Liver (tissue), 9 donors: ENCODE data around the gene CACNG4. TPM values are rescaled to one million over a fixed set of nuclear protein-coding genes. Genes with fewer than 3 reads are reported as not detected.
A peak's percentile ranks its signal among the peaks of the same experiment; 100 is the strongest.

Experiments
- DNase-seq: peaks from one replicate; pipeline ENCODE4 v3.0.0-alpha.2; 2017; ENCODE audit warnings: low spot score
- H3K27ac ChIP-seq, 2 donors: one replicate each; pipeline ENCODE4 v1.7.0; 2013; ENCODE audit warnings: inconsistent platforms in 2 of 2, low read length in 2 of 2, control low read depth in 1 of 2, low read depth in 1 of 2, mild to moderate bottlenecking in 1 of 2
- H3K27me3 ChIP-seq, 4 donors: one replicate each; pipeline versions ENCODE4 v1.6.1 to v1.7.0; 2013; ENCODE audit warnings: low read length in 3 of 4, inconsistent platforms in 1 of 4, mild to moderate bottlenecking in 1 of 4, moderate library complexity in 1 of 4; ENCODE audit not compliant: control insufficient read depth in 4 of 4, insufficient read depth in 4 of 4
- H3K36me3 ChIP-seq, 4 donors: one replicate each; pipeline versions ENCODE4 v1.6.1 to v1.7.0; 2013; ENCODE audit warnings: low read length in 3 of 4, mild to moderate bottlenecking in 3 of 4, low read depth in 1 of 4, moderate library complexity in 1 of 4; ENCODE audit not compliant: control insufficient read depth in 4 of 4, insufficient read depth in 3 of 4
- H3K4me1 ChIP-seq, 4 donors: one replicate each; pipeline versions ENCODE4 v1.6.1 to v1.7.0; 2013; ENCODE audit warnings: low read length in 3 of 4, mild to moderate bottlenecking in 3 of 4, moderate library complexity in 1 of 4; ENCODE audit not compliant: control insufficient read depth in 4 of 4, insufficient read depth in 4 of 4
- H3K4me3 ChIP-seq, 3 donors: one replicate each; pipeline versions ENCODE4 v1.6.1 to v1.7.0; 2013; ENCODE audit warnings: low read length in 3 of 3, control low read depth in 1 of 3, low read depth in 1 of 3, mild to moderate bottlenecking in 1 of 3
- H3K9ac ChIP-seq, 2 donors: one replicate each; pipeline ENCODE4 v1.7.0; 2013; ENCODE audit warnings: low read length in 2 of 2, mild to moderate bottlenecking in 2 of 2, moderate library complexity in 2 of 2, control low read depth in 1 of 2, low read depth in 1 of 2
- H3K9me3 ChIP-seq, 4 donors: one replicate each; pipeline versions ENCODE4 v1.6.1 to v1.7.0; 2013; ENCODE audit warnings: low read length in 3 of 4; ENCODE audit not compliant: control insufficient read depth in 4 of 4
- FOXA1 ChIP-seq: IDR thresholded peaks from 2 replicates; pipeline ENCODE4 v1.6.1; 2016; ENCODE audit warnings: antibody characterized with exemption
- FOXA2 ChIP-seq: IDR thresholded peaks from 2 replicates; pipeline ENCODE4 v1.6.1; 2016; ENCODE audit warnings: antibody characterized with exemption
- GABPA ChIP-seq, 2 donors: IDR thresholded peaks in 1 of 2; conservative IDR thresholded peaks in 1 of 2; 2 replicates each; pipeline ENCODE4 v1.6.1; 2016; ENCODE audit warnings: antibody characterized with exemption in 2 of 2, mild to moderate bottlenecking in 1 of 2, moderate library complexity in 1 of 2
- HNF4A ChIP-seq, 2 donors: conservative IDR thresholded peaks; 2 replicates each; pipeline ENCODE4 v1.6.1; 2016; ENCODE audit warnings: antibody characterized with exemption in 2 of 2, mild to moderate bottlenecking in 2 of 2
- JUND ChIP-seq, 2 donors: IDR thresholded peaks; 2 replicates each; pipeline ENCODE4 v1.6.1; 2016; ENCODE audit warnings: antibody characterized with exemption in 2 of 2
- NR2F2 ChIP-seq: IDR thresholded peaks from 2 replicates; pipeline ENCODE4 v1.6.1; 2016; ENCODE audit warnings: antibody characterized with exemption
- RAD21 ChIP-seq, 2 donors: IDR thresholded peaks; 2 replicates each; pipeline ENCODE4 v1.6.1; 2016; ENCODE audit warnings: antibody characterized with exemption in 2 of 2, mild to moderate bottlenecking in 2 of 2
- SP1 ChIP-seq: IDR thresholded peaks from 2 replicates; pipeline ENCODE4 v1.6.1; 2018; ENCODE audit warnings: antibody characterized with exemption, mild to moderate bottlenecking
- TAF1 ChIP-seq: conservative IDR thresholded peaks from 2 replicates; pipeline ENCODE4 v1.6.1; 2016; ENCODE audit warnings: antibody characterized with exemption, mild to moderate bottlenecking
- YY1 ChIP-seq: IDR thresholded peaks from 2 replicates; pipeline ENCODE4 v1.6.1; 2016; ENCODE audit warnings: antibody characterized with exemption, mild to moderate bottlenecking
- WGBS: extraction: QIAGEN DNeasy Blood & Tissue Kit; methylation state at CpG from one replicate; pipeline ENCODE4 v1.1.7; 2013; 5-methylcytosine and 5-hydroxymethylcytosine counted together
- polyA plus RNA-seq, 2 donors: library from polyadenylated mRNA; stranded (reverse) in 1 of 2; unstranded in 1 of 2; fragments of 200-250 nt in 1 of 2; fragments of >200 nt in 1 of 2; fragmentation: Nextera tagmentation in 1 of 2; extraction: Ambion mirVana in 1 of 2; gene quantifications; one replicate each; pipeline versions ENCODE4 v1.2.1 to v1.2.3, GENCODE V29; 2013 to 2015
- total RNA-seq, 2 donors: library from RNA; depleted of rRNA; stranded (reverse); fragments of >200 nt; gene quantifications; one replicate each; pipeline ENCODE4 v1.2.3, GENCODE V29; 2014
- TF ChIP-seq, protein P1 (sequence below): IDR thresholded peaks from 2 replicates; pipeline ENCODE4 v1.6.1; 2016; ENCODE audit warnings: antibody characterized with exemption
- TF ChIP-seq, protein P2 (sequence below): IDR thresholded peaks from 2 replicates; pipeline ENCODE4 v1.6.1; 2016; ENCODE audit warnings: antibody characterized with exemption, mild to moderate bottlenecking
- TF ChIP-seq, protein P3 (sequence below): IDR thresholded peaks from 2 replicates; pipeline ENCODE4 v1.6.1; 2016; ENCODE audit warnings: antibody characterized with exemption
- TF ChIP-seq, protein P4 (sequence below): fragments of 150-350 bp; IDR thresholded peaks from 2 replicates; pipeline ENCODE4 v1.5.1; 2017; ENCODE audit warnings: improper control_type of control experiment, low read depth, low read length; ENCODE audit not compliant: missing input control
- donor health status: healthy.
- donor health status: healthy.
- donor health status: healthy.
- donor health status: healthy.
- donor health status: healthy.

The CACNG4 gene
- total and polyA plus RNA-seq, 4 donors, result 0.02 to 0.09 (median 0.08) TPM; not detected in 1

DNA sequence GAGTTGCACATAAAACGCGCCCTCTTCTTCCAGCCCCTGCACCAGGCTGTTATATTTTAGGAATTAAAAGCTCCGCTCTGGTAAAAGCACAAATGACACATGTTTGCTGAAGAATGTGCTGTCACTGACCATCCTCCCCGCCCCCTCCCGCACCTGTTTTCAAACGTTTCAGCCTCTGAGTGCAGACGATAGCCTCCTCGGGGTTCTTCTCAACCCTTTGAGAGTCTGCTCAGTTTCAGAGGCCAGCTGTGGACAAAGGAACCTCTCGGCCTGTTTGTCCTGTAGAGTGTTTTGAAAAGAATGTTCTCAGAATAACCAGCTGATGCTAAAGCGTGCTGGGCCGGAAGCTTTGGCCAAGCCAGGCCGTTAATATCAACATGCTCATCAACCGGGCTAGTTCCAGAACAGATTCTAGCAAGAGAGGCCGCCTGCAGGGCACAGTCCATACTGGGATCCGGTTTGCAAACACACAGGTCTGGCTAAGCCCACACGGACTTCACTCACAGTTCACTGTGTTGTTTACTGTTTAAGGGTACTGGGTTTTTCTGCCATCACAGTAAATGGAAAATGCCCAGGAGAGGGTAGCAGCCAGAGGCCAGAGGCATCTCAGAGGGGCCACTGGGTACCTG, 6.4 kb upstream of the CACNG4 start:
- Histone ChIP-seq H3K9ac (no peak overlapping the region), H3K4me3 (no peak overlapping the region), H3K36me3 (no peaks in the 10 kb centered on the region), H3K27ac (no peak overlapping the region), H3K27me3 (peaks cover 0 to 2% (median 0%) of the 10 kb centered on the region in 4 donors), H3K9me3 (no peaks in the 10 kb centered on the region), H3K4me1 (no peaks in the 10 kb centered on the region)
- no peak for TF ChIP-seq YY1
- TF ChIP-seq HNF4A (conservative IDR thresholded peaks at IDR 0.05), result peak; percentile 49 to 55
- DNase-seq, result no peak
- WGBS, result 54% methylated on average over 16 of the region's 16 CpGs

DNA sequence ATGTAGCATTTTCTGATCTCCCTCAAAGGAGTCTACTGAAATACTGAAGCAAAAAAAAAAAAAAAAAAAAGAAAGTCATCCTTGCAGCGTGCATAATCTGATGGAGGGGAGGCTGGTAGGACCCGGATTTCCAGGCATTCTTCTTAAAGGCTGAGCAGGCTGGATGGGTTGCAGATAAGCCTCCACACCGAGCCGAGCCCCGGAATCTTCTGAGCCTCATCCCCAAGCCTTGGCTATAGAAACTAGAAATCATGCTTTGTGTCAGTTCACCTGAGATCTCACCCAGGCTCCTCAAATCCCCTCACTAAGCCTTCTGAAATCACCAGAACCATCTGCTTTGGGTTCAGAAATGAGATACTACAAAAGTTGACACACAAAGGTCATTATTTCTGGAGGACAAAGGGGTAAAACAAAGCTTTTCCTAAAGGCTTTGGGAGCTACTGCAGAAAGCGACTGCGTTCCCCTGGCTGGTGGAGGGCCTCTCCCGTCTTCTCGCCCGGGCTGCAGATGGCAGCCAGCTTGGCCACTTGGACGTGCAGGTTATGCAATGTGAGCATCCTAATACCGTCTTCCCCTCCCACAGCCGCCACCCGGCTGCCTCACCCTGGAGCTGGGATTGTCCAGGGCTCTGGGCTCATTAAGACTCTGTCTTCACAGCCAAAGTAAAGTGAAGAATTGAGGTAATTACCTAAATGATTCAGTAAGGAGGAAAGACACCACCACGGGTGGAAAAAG, 4.7 kb upstream of the CACNG4 start:
- Histone ChIP-seq H3K9me3 (no peaks in the 10 kb centered on the region), H3K27me3 (peaks cover 0 to 3% (median 1%) of the 10 kb centered on the region in 4 donors), H3K27ac (no peak overlapping the region), H3K36me3 (no peaks in the 10 kb centered on the region), H3K4me3 (no peak overlapping the region), H3K4me1 (peaks cover 0 to 5% (median under 1%) of the 10 kb centered on the region in 4 donors), H3K9ac (no peak overlapping the region)
- 86% methylated on average over 15 of the region's 15 CpGs for WGBS
- TF ChIP-seq NR2F2 (no peak), HNF4A (conservative IDR thresholded peaks at IDR 0.05) (no peak), JUND (IDR thresholded peaks at IDR 0.05) (no peak), GABPA (IDR thresholded peaks at IDR 0.05 in 1 of 2, conservative IDR thresholded peaks at IDR 0.05 in 1 of 2) (no peak), YY1 (no peak), TAF1 (no peak), FOXA1 (no peak), FOXA2 (no peak), RAD21 (IDR thresholded peaks at IDR 0.05) (no peak), SP1 (no peak)
- TF ChIP-seq, protein P1, sequence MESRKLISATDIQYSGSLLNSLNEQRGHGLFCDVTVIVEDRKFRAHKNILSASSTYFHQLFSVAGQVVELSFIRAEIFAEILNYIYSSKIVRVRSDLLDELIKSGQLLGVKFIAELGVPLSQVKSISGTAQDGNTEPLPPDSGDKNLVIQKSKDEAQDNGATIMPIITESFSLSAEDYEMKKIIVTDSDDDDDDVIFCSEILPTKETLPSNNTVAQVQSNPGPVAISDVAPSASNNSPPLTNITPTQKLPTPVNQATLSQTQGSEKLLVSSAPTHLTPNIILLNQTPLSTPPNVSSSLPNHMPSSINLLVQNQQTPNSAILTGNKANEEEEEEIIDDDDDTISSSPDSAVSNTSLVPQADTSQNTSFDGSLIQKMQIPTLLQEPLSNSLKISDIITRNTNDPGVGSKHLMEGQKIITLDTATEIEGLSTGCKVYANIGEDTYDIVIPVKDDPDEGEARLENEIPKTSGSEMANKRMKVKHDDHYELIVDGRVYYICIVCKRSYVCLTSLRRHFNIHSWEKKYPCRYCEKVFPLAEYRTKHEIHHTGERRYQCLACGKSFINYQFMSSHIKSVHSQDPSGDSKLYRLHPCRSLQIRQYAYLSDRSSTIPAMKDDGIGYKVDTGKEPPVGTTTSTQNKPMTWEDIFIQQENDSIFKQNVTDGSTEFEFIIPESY, result no peak
- TF ChIP-seq, protein P2, sequence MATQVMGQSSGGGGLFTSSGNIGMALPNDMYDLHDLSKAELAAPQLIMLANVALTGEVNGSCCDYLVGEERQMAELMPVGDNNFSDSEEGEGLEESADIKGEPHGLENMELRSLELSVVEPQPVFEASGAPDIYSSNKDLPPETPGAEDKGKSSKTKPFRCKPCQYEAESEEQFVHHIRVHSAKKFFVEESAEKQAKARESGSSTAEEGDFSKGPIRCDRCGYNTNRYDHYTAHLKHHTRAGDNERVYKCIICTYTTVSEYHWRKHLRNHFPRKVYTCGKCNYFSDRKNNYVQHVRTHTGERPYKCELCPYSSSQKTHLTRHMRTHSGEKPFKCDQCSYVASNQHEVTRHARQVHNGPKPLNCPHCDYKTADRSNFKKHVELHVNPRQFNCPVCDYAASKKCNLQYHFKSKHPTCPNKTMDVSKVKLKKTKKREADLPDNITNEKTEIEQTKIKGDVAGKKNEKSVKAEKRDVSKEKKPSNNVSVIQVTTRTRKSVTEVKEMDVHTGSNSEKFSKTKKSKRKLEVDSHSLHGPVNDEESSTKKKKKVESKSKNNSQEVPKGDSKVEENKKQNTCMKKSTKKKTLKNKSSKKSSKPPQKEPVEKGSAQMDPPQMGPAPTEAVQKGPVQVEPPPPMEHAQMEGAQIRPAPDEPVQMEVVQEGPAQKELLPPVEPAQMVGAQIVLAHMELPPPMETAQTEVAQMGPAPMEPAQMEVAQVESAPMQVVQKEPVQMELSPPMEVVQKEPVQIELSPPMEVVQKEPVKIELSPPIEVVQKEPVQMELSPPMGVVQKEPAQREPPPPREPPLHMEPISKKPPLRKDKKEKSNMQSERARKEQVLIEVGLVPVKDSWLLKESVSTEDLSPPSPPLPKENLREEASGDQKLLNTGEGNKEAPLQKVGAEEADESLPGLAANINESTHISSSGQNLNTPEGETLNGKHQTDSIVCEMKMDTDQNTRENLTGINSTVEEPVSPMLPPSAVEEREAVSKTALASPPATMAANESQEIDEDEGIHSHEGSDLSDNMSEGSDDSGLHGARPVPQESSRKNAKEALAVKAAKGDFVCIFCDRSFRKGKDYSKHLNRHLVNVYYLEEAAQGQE, result no peak
- TF ChIP-seq, protein P3, sequence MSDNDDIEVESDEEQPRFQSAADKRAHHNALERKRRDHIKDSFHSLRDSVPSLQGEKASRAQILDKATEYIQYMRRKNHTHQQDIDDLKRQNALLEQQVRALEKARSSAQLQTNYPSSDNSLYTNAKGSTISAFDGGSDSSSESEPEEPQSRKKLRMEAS, result no peak
- TF ChIP-seq, protein P4, sequence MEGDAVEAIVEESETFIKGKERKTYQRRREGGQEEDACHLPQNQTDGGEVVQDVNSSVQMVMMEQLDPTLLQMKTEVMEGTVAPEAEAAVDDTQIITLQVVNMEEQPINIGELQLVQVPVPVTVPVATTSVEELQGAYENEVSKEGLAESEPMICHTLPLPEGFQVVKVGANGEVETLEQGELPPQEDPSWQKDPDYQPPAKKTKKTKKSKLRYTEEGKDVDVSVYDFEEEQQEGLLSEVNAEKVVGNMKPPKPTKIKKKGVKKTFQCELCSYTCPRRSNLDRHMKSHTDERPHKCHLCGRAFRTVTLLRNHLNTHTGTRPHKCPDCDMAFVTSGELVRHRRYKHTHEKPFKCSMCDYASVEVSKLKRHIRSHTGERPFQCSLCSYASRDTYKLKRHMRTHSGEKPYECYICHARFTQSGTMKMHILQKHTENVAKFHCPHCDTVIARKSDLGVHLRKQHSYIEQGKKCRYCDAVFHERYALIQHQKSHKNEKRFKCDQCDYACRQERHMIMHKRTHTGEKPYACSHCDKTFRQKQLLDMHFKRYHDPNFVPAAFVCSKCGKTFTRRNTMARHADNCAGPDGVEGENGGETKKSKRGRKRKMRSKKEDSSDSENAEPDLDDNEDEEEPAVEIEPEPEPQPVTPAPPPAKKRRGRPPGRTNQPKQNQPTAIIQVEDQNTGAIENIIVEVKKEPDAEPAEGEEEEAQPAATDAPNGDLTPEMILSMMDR, result no peak
- DNase-seq, result no peak
